HCT116 (cell line): ENCODE measurements around the gene SPEM3. TPM values are rescaled to one million over a fixed set of nuclear protein-coding genes. Genes with fewer than 3 reads are reported as not detected.

Source experiments
- ATAC-seq: fragments of 200-7000 bp; cut with Tn5 transposase; 2 replicates; pipeline ENCODE4 v1.9.1; 2020; ENCODE audit warnings: mild to moderate bottlenecking, moderate library complexity
- BruUV-seq: library from RNA; stranded (reverse); fragments of 400-500 nt; replicated peaks from 2 replicates; lab custom pipeline; 2021; lab: Mats Ljungman, UMichigan
- CTCF ChIA-PET: fragments of 300-600 bp; sonication (Branson Sonifier 250); formaldehyde crosslinking; loops from one replicate; lab custom pipeline; 2021; ENCODE audit warnings: antibody characterized with exemption; lab: Charles Lee
- POLR2A ChIA-PET: fragments of 300-600, 350-600 bp; sonication (Branson Sonifier 250); formaldehyde crosslinking; loops from one replicate; lab custom pipeline; 2021; ENCODE audit warnings: antibody characterized with exemption; lab: Charles Lee
- RAD21 ChIA-PET, 2 experiments: fragments of 300-600 bp; sonication (Branson Sonifier 250); formaldehyde crosslinking; loops; one replicate each; lab custom pipeline; 2023; ENCODE audit warnings: low total read pairs in 2 of 2; ENCODE audit not compliant: uncharacterized antibody in 2 of 2, unreplicated experiment in 2 of 2, low non-redundant PET in 1 of 2; lab: Charles Lee
- DNase-seq: peaks from one replicate; pipeline ENCODE4 v3.0.0-alpha.2; 2010; ENCODE audit warnings: low read depth, low spot score
- H2AFZ ChIP-seq: fragments of 200-600 bp; shearing (Covaris generic), sonication (generic); 2 replicates; pipeline ENCODE4 v1.6.1; 2017; ENCODE audit warnings: low read depth, mixed run types, mixed read lengths, antibody characterized with exemption, low read length; ENCODE audit not compliant: poor library complexity, severe bottlenecking
- H3K27ac ChIP-seq: 2 replicates; pipeline ENCODE4 v1.5.1; 2012; ENCODE audit warnings: low read depth, low read length
- H3K27me3 ChIP-seq: fragments of 200-600 bp; sonication (generic); 2 replicates; pipeline ENCODE4 v1.6.1; 2016; ENCODE audit warnings: mixed run types, low read length, mixed read lengths; ENCODE audit not compliant: insufficient read depth
- H3K36me3 ChIP-seq, 2 experiments: fragments of 200-500 bp in 1 of 2; fragments of 200-600 bp in 1 of 2; sonication (Bioruptor generic) in 1 of 2; sonication (generic) in 1 of 2; 2 replicates each; pipeline versions ENCODE4 v1.5.1 to v1.6.1; 2014 to 2016; ENCODE audit warnings: low read length in 2 of 2, inconsistent platforms in 1 of 2, mixed read lengths in 1 of 2, mixed run types in 1 of 2; ENCODE audit not compliant: insufficient read depth in 2 of 2, control insufficient read depth in 1 of 2
- H3K4me1 ChIP-seq, 2 experiments: fragments of 200-600 bp in 1 of 2; sonication (generic) in 1 of 2; 2 replicates each; pipeline versions ENCODE4 v1.5.1 to v1.6.1; 2012 to 2017; ENCODE audit warnings: low read length in 2 of 2, inconsistent platforms in 1 of 2, mild to moderate bottlenecking in 1 of 2, mixed read lengths in 1 of 2, mixed run types in 1 of 2, moderate library complexity in 1 of 2; ENCODE audit not compliant: insufficient read depth in 2 of 2, control insufficient read depth in 1 of 2
- H3K4me2 ChIP-seq: fragments of 200-600 bp; sonication (generic); 2 replicates; pipeline ENCODE4 v1.6.1; 2017; ENCODE audit warnings: mixed run types, low read length, mixed read lengths
- H3K4me3 ChIP-seq, 2 experiments: fragments of 200-600 bp in 1 of 2; sonication (generic) in 1 of 2; replicated peaks in 1 of 2; 2 replicates each; pipeline ENCODE4 v1.5.1; 2011 to 2016; ENCODE audit warnings: low read length in 2 of 2, control low read depth in 1 of 2, low read depth in 1 of 2, mild to moderate bottlenecking in 1 of 2, mixed read lengths in 1 of 2, mixed run types in 1 of 2
- H3K79me2 ChIP-seq: fragments of 200-600 bp; sonication (generic); 2 replicates; pipeline ENCODE4 v1.6.1; 2017; ENCODE audit warnings: mild to moderate bottlenecking, mixed run types, low read length, moderate library complexity, mixed read lengths; ENCODE audit not compliant: insufficient read depth
- H3K9ac ChIP-seq: fragments of 200-600 bp; sonication (generic); 2 replicates; pipeline ENCODE4 v1.6.1; 2016; ENCODE audit warnings: low read length, mixed read lengths
- H3K9me2 ChIP-seq: fragments of 200-600 bp; sonication (generic), shearing (Covaris generic); 2 replicates; pipeline ENCODE4 v1.6.1; 2017; ENCODE audit warnings: mixed run types, mild to moderate bottlenecking, moderate library complexity; ENCODE audit not compliant: insufficient read depth
- H3K9me3 ChIP-seq, 2 experiments: fragments of 200-500 bp in 1 of 2; fragments of 200-600 bp in 1 of 2; sonication (Bioruptor generic) in 1 of 2; sonication (generic) in 1 of 2; 2 replicates each; pipeline ENCODE4 v1.6.1; 2014 to 2017; ENCODE audit warnings: low read length in 2 of 2, mixed read lengths in 2 of 2, inconsistent platforms in 1 of 2, low read depth in 1 of 2, mild to moderate bottlenecking in 1 of 2, mixed run types in 1 of 2, moderate library complexity in 1 of 2; ENCODE audit not compliant: control insufficient read depth in 1 of 2, insufficient read depth in 1 of 2
- H4K20me1 ChIP-seq: fragments of 200-600 bp; sonication (generic), shearing (Covaris generic); 2 replicates; pipeline ENCODE4 v1.6.1; 2017; ENCODE audit warnings: mixed run types, mild to moderate bottlenecking, moderate library complexity; ENCODE audit not compliant: insufficient read depth
- ATF3 ChIP-seq: IDR thresholded peaks from 2 replicates; pipeline ENCODE4 v1.6.1; 2012
- CBX3 ChIP-seq: IDR thresholded peaks from 2 replicates; pipeline ENCODE4 v1.6.1; 2012; ENCODE audit warnings: low read depth
- EGR1 ChIP-seq: IDR thresholded peaks from 2 replicates; pipeline ENCODE4 v1.6.1; 2012; ENCODE audit warnings: low read depth
- ELF1 ChIP-seq: IDR thresholded peaks from 2 replicates; pipeline ENCODE4 v1.6.1; 2012; ENCODE audit warnings: low read depth, borderline replicate concordance
- FOSL1 ChIP-seq: IDR thresholded peaks from 2 replicates; pipeline ENCODE4 v1.6.1; 2012; ENCODE audit warnings: low read depth
- RAD21 ChIP-seq: IDR thresholded peaks from 2 replicates; pipeline ENCODE4 v1.6.1; 2012; ENCODE audit warnings: low read depth, mild to moderate bottlenecking
- SRF ChIP-seq: IDR thresholded peaks from 2 replicates; pipeline ENCODE4 v1.6.1; 2012; ENCODE audit warnings: low read depth
- ZFX ChIP-seq: fragments of 450-650 bp; IDR thresholded peaks from 2 replicates; pipeline ENCODE4 v1.6.1; 2017
- ZNF274 ChIP-seq: fragments of 200-500 bp; sonication (Bioruptor generic); IDR thresholded peaks from 2 replicates; pipeline ENCODE4 v1.6.1; 2014; ENCODE audit warnings: mild to moderate bottlenecking, low read depth, low read length, inconsistent platforms
- intact Hi-C: fragments of 100-400 bp; cut with micrococcal nuclease; formaldehyde crosslinking; loops from 2 replicates; pipeline ENCODE4 v1.10.0; 2022
- total RNA-seq: library from RNA; stranded (reverse); gene quantifications from one replicate; pipeline ENCODE4 v1.2.1, GENCODE V29; 2021; ENCODE audit not compliant: unreplicated experiment
- TF ChIP-seq, protein P1 (sequence below): IDR thresholded peaks from 2 replicates; pipeline ENCODE4 v1.6.1; 2012
- TF ChIP-seq, protein P2 (sequence below): IDR thresholded peaks from 2 replicates; pipeline ENCODE4 v1.6.1; 2012; ENCODE audit warnings: low read depth

SPEM3 gene
- total RNA-seq, 1 experiment from 2014 or later: not detected

DNA sequence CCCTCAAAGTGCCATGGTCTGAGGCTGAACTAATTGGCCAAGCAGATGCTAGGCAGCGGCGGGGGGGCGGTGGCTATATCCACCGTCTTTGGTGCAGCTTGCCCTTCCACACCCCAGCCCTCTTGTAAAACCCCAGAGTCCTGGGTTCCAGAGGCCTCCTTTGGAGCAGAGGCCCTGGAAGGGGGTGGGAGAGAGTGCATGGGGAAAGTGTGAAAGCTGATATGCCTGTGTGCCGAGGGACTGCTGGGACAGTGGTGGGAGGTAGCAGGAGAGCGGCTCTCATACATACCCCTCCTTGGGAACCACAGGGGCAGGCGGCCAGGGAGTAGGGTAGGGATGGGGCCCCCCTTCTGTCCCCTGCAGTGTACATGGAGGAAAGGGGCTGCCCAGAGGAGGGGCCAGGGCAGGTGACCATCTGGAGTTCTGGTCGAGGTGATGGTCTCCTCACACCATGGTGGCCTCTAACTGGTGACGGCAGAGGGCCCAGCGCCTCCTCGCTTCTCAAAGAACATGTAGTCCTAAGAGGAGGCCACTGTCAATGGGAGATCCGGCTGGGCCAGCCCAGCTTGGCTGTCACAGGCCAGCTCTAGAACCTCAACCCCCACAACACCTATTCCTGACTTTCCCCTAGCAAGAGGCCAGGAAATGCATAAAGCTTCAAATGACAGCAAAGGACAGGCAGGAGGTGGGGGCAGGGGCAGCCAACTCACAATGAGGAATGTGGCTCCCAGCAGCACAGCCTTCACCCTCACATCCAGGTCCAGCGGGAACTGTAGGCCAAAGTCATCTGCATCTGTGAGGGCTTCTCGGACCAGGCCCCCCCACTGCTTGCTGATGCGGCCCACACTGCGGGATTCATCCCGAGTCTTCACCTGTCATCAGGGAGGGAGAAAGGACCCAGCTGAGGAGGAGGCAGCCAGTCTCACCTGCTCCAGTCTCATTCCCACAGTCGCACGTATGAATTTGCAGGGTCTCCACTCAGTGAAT lies 38.4 kb upstream of the SPEM3 start:
- Histone ChIP-seq H3K9ac (no peak overlapping the region), H3K79me2 (0 out of 2 replicates have a peak, but pooled peaks cover 7% of the 10 kb centered on the region), H3K4me3 (no peak overlapping the region), H3K27ac (no peak overlapping the region), H3K27me3 (no peaks in the 10 kb centered on the region), H3K36me3 (peaks cover 10 to 18% of the 10 kb centered on the region in 2 experiments; a peak in 3 of 4 replicates), H3K9me3 (no peaks in the 10 kb centered on the region), H2AFZ (no peak overlapping the region), H3K4me1 (peaks cover 6 to 17% of the 10 kb centered on the region in 2 experiments; a peak in 3 of 4 replicates), H4K20me1 (no peaks in the 10 kb centered on the region), H3K9me2 (no peaks in the 10 kb centered on the region), H3K4me2 (no peak overlapping the region)
- CTCF ChIA-PET: no interaction called here
- no peak for DNase-seq
- RAD21 ChIA-PET: no interaction called here
- BruUV-seq: no TSS peak
- ATAC-seq: no peak
- TF ChIP-seq RAD21: no peak
- intact Hi-C loops: loop anchor here (5.0 kb wide), 1 partner anchor 33 kb away; the partner anchor contains the start of gene TMEM95
- POLR2A ChIA-PET: interaction anchor here (1.2 kb wide), 1 partner anchor 11 kb away, joined by 3 read pairs; no protein-coding TSS in a partner anchor

DNA sequence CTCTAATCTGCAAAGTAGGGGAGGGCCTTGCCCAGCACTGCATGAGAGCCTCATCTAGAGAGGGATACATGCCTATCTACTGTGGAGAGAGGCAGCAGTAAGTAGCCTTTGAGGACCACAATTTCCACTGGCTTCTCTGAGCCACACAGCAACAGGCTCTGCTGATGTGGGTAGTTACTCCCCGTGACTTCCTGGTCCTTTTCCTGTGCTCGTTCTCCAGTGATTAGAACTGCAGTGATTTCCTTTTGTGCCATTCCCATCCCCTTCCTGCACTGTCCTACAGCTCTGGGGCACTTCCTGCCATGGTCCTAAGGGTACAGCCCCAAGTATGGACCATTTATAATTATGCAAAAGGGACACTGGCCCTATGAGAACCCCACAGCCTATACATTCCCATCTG lies 37.4 kb upstream of the SPEM3 start:
- H3K27ac ChIP-seq: no peak overlapping the region
- RAD21 ChIA-PET: no interaction called here
- intact Hi-C loops: loop anchor here (5.0 kb wide), 1 partner anchor 34 kb away; the partner anchor contains the start of gene TMEM95
- POLR2A ChIA-PET: no interaction called here
- ATAC-seq (no peak), DNase-seq (no peak)
- H3K4me1 ChIP-seq: peaks cover 7 to 22% of the 10 kb centered on the region in 2 experiments; a peak in 3 of 4 replicates
- no peak overlapping the region for H3K4me3 ChIP-seq
- no peaks in the 10 kb centered on the region for H3K27me3 ChIP-seq
- no TSS peak for BruUV-seq
- no peaks in the 10 kb centered on the region for H3K9me2 ChIP-seq
- 0 out of 2 replicates have a peak, but pooled peaks cover 7% of the 10 kb centered on the region for H3K79me2 ChIP-seq
- CTCF ChIA-PET: no interaction called here
- no peak for TF ChIP-seq FOSL1
- no peak for TF ChIP-seq EGR1
- TF ChIP-seq SRF: no peak
- TF ChIP-seq, protein P1, sequence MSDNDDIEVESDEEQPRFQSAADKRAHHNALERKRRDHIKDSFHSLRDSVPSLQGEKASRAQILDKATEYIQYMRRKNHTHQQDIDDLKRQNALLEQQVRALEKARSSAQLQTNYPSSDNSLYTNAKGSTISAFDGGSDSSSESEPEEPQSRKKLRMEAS: no peak
- TF ChIP-seq ZFX: no peak
- no peak for TF ChIP-seq ATF3
- TF ChIP-seq ZNF274: no peak
- TF ChIP-seq CBX3: no peak
- TF ChIP-seq, protein P2, sequence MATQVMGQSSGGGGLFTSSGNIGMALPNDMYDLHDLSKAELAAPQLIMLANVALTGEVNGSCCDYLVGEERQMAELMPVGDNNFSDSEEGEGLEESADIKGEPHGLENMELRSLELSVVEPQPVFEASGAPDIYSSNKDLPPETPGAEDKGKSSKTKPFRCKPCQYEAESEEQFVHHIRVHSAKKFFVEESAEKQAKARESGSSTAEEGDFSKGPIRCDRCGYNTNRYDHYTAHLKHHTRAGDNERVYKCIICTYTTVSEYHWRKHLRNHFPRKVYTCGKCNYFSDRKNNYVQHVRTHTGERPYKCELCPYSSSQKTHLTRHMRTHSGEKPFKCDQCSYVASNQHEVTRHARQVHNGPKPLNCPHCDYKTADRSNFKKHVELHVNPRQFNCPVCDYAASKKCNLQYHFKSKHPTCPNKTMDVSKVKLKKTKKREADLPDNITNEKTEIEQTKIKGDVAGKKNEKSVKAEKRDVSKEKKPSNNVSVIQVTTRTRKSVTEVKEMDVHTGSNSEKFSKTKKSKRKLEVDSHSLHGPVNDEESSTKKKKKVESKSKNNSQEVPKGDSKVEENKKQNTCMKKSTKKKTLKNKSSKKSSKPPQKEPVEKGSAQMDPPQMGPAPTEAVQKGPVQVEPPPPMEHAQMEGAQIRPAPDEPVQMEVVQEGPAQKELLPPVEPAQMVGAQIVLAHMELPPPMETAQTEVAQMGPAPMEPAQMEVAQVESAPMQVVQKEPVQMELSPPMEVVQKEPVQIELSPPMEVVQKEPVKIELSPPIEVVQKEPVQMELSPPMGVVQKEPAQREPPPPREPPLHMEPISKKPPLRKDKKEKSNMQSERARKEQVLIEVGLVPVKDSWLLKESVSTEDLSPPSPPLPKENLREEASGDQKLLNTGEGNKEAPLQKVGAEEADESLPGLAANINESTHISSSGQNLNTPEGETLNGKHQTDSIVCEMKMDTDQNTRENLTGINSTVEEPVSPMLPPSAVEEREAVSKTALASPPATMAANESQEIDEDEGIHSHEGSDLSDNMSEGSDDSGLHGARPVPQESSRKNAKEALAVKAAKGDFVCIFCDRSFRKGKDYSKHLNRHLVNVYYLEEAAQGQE: no peak
- TF ChIP-seq RAD21: no peak
- no peak for TF ChIP-seq ELF1
- H3K36me3 ChIP-seq: peaks cover 10 to 18% of the 10 kb centered on the region in 2 experiments; a peak in 3 of 4 replicates
- no peaks in the 10 kb centered on the region for H3K9me3 ChIP-seq
- no peak overlapping the region for H3K4me2 ChIP-seq
- no peak overlapping the region for H3K9ac ChIP-seq
- no peaks in the 10 kb centered on the region for H4K20me1 ChIP-seq
- H2AFZ ChIP-seq: no peak overlapping the region
